Activated naive CD8-positive, alpha-beta T cell treated with anti-CD3 and anti-CD28 coated beads, Interleukin-2, amount 50 U/mL, for 24 hours (primary cell): ENCODE data around the gene SPSB1.

ENCODE experiments used
- ATAC-seq: fragments of 150-1000 bp; cut with Tn5 transposase; one replicate; pipeline ENCODE4 v1.10.0; 2021
- DNase-seq: peaks from one replicate; pipeline ENCODE4 v3.0.0; 2021
- H3K27ac Mint-ChIP-seq: one replicate; pipeline ENCODE4 v1.8.0; 2021; ENCODE audit warnings: mild to moderate bottlenecking, mixed read lengths
- H3K27me3 Mint-ChIP-seq: one replicate; pipeline ENCODE4 v1.8.0; 2021; ENCODE audit warnings: mixed read lengths
- H3K36me3 Mint-ChIP-seq: one replicate; pipeline ENCODE4 v1.8.0; 2021; ENCODE audit warnings: low read depth, mixed read lengths
- H3K4me1 Mint-ChIP-seq: one replicate; pipeline ENCODE4 v1.8.0; 2021; ENCODE audit warnings: mixed read lengths
- H3K4me3 Mint-ChIP-seq: one replicate; pipeline ENCODE4 v1.8.0; 2021; ENCODE audit warnings: mild to moderate bottlenecking, moderate library complexity, mixed read lengths
- H3K9me3 Mint-ChIP-seq: one replicate; pipeline ENCODE4 v1.8.0; 2021; ENCODE audit warnings: mixed read lengths

The SPSB1 gene

DNA sequence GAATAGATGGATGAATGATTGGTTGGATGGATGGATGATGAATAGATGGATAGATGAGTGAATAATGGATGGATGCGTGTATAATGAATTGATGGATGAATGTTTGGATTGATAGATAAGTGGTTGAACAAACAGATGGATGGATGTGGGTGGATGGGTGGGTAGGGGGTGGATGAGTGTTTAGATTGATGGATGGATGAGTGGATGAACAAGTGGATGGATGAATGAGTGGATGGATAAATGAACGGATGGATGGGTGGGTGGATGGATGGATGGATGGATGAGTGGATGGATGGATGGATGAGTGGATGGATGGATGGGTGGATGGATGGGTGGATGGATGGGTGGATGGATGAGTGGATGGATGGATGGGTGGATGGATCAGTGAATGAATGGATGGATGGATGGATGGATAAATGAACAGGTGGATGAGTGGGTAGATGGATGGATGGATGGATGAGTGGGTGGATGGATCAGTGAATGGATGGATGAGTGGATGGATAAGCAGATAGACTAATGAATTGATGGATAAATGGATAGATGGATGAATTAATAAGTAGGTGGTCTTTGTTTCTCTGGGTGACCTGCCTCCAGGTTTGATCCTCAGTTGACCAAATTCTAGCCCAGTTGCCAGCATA is 64.3 kb downstream of the SPSB1 start:
- ATAC-seq (no peak), DNase-seq (no peak)
- Mint-ChIP-seq H3K27me3 (no peaks in the 10 kb centered on the region), H3K4me3 (no peak overlapping the region), H3K4me1 (no peaks in the 10 kb centered on the region), H3K9me3 (no peaks in the 10 kb centered on the region), H3K36me3 (no peaks in the 10 kb centered on the region), H3K27ac (no peak overlapping the region)

DNA sequence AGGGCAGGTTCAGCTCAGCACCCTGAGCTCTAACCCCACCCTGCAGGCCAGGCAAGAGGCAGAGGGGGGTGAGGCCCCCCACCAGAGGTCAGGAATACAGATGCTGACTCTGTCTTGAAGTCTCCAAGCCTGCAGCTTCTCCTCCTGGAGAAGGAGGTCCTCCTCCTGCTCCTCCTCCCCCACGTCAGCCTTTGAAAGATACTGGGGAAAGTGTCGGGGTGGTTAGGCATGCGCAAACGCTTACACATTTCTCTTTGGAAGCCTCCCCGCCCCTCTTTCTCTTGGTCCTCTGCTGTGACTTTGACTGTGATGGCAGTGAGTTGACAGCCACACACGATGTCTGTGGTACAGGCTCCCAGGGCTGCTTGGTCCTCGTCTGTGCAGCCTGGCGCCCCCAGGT is 65.3 kb downstream of the SPSB1 start:
- ATAC-seq (no peak), DNase-seq (no peak)
- Mint-ChIP-seq H3K27me3 (no peaks in the 10 kb centered on the region), H3K4me3 (no peak overlapping the region), H3K4me1 (no peaks in the 10 kb centered on the region), H3K27ac (no peak overlapping the region), H3K36me3 (no peaks in the 10 kb centered on the region), H3K9me3 (no peaks in the 10 kb centered on the region)

DNA sequence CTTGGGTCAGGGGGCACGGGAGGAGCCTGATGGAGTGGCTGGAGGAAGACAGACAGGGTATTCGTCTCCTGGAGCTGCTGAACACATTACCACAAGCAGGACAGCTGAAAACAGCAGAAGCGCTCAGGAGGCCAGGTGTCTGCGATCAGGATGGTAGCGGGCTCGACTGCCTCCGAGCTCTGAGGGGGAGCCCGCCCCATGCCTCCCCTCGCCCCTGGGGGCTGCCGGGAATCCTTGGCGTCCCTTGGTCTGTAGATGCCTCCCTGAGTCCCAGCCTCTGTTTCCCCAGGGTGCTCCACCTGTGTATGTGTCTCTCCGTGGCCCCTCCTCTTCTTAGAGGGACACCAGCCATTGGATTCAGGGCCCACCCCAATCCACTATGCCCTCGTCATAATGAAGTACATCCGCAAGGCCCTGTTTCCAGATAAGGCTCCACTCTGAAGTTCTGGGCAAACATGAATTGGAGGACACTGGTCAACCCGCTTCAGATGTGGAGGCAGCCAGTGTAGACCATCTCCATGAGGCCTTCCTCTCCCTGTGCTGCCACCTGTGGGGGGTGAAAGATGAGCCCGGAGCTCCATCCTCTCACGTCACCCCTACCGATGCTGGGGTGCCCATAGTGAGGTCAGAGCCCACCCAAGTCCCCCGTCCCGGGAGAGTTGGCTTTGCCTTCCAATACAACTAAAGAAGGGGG is 67.8 kb downstream of the SPSB1 start:
- no peak overlapping the region for H3K4me3 Mint-ChIP-seq
- no peak overlapping the region for H3K27ac Mint-ChIP-seq
- no peaks in the 10 kb centered on the region for H3K27me3 Mint-ChIP-seq
- H3K9me3 Mint-ChIP-seq = no peaks in the 10 kb centered on the region
- no peaks in the 10 kb centered on the region for H3K4me1 Mint-ChIP-seq
- no peaks in the 10 kb centered on the region for H3K36me3 Mint-ChIP-seq
- DNase-seq (no peak), ATAC-seq (no peak)

DNA sequence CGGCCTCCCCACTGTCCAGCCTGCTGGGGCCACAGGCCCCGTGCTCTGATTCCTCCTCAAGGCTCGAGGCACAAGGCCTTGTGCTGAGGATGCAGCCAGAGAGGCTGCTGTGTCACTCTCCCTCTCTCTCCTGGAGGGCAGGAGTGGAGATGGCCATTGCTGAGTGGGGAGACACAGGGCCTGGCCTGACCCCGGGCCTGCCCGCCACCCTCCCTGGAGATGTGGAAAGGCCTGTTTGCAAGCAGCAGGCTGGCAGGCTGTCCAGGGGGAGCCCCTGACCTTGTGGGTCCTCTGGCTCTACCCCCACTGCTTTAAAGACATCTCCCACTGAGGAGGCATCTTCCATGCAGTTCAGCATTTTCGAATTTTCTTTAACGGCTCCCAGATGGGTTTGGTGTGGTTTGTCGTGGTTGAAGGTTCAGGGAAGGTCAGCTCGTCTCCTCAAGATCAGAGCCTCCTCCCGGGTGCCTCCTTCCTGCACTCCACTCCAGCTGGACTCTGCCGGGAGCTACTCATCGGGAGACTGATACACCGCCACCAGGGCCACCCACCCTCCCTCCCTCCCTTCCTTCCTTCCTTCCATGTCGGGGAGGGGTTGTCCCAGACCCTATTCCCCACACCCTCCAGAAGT is 69.1 kb downstream of the SPSB1 start:
- H3K4me1 Mint-ChIP-seq = no peaks in the 10 kb centered on the region
- no peaks in the 10 kb centered on the region for H3K9me3 Mint-ChIP-seq
- no peaks in the 10 kb centered on the region for H3K36me3 Mint-ChIP-seq
- no peak overlapping the region for H3K27ac Mint-ChIP-seq
- DNase-seq = no peak
- H3K27me3 Mint-ChIP-seq = no peaks in the 10 kb centered on the region
- no peak overlapping the region for H3K4me3 Mint-ChIP-seq
- no peak for ATAC-seq

DNA sequence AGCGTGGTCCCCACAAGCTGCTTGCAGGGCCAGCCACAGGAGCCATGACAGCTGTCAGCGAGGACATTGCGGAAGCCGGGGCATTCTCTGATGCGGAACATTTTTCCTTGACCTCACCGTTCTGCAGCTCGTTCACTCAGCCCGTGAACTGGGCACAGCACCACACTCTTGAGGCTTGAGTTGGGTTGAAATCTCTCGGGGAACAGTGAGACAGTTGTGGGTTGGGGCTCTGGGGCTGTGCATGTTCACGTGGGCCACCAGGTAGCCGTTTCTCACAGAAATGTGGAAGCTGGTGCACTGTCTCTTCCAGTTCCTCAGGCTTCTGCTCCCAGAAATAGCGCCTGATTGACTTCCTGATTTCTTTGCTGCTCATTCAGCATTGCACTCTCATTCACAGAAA is 69.8 kb downstream of the SPSB1 start:
- no peaks in the 10 kb centered on the region for H3K4me1 Mint-ChIP-seq
- no peak for DNase-seq
- H3K36me3 Mint-ChIP-seq = no peaks in the 10 kb centered on the region
- no peak overlapping the region for H3K4me3 Mint-ChIP-seq
- H3K9me3 Mint-ChIP-seq = no peaks in the 10 kb centered on the region
- ATAC-seq = no peak
- no peak overlapping the region for H3K27ac Mint-ChIP-seq
- no peaks in the 10 kb centered on the region for H3K27me3 Mint-ChIP-seq

DNA sequence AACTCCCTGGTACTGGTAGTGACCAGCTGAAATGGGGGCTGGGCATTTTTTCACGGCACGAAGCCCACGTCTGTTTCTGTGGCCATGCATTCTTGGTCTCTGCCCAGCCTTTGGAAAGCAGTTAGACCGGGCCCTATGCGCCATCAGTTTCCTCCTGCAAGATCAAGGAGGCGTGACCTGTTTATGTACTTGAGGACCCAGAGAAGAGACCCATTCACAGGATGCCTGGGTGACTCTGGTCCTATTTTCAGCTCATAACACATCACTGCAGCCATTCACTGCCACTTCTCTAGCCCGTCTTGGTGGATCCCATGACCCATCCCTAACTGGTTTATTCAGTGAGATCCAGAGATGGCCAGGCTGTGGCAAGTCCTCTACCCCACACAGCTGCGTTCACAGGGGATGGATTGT is 70.4 kb downstream of the SPSB1 start:
- Mint-ChIP-seq H3K36me3 (no peaks in the 10 kb centered on the region), H3K27ac (no peak overlapping the region), H3K4me3 (no peak overlapping the region)

DNA sequence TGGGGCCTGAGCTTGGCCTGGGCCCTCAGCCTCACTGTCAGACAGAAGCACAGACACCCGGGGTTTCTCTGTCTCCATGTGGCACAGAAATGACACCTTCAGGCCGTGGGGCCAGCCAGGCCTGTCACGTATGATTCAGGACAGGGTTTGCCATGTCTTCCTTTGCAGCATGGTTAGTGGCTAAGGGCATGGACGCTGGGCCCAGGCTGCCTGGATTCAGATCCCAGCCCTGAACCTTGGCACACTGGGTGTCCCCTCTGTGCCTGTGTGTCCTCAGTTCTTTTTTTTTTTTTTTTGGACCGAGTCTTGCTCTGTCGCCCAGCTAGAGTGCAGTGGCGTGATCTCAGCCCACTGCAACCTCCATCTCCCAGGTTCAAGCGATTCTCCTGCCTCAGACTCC is 73.6 kb downstream of the SPSB1 start:
- no peaks in the 10 kb centered on the region for H3K9me3 Mint-ChIP-seq
- no peak overlapping the region for H3K4me3 Mint-ChIP-seq
- ATAC-seq = no peak
- peaks cover 4% of the 10 kb centered on the region for H3K4me1 Mint-ChIP-seq
- H3K27ac Mint-ChIP-seq = no peak overlapping the region
- H3K36me3 Mint-ChIP-seq = no peaks in the 10 kb centered on the region
- no peaks in the 10 kb centered on the region for H3K27me3 Mint-ChIP-seq
- no peak for DNase-seq

More for the DNA sequence above, 70.4 kb downstream of the SPSB1 start:
- Mint-ChIP-seq H3K4me1 (no peaks in the 10 kb centered on the region), H3K27me3 (no peaks in the 10 kb centered on the region), H3K9me3 (no peaks in the 10 kb centered on the region)
- no peak for DNase-seq
- no peak for ATAC-seq

DNA sequence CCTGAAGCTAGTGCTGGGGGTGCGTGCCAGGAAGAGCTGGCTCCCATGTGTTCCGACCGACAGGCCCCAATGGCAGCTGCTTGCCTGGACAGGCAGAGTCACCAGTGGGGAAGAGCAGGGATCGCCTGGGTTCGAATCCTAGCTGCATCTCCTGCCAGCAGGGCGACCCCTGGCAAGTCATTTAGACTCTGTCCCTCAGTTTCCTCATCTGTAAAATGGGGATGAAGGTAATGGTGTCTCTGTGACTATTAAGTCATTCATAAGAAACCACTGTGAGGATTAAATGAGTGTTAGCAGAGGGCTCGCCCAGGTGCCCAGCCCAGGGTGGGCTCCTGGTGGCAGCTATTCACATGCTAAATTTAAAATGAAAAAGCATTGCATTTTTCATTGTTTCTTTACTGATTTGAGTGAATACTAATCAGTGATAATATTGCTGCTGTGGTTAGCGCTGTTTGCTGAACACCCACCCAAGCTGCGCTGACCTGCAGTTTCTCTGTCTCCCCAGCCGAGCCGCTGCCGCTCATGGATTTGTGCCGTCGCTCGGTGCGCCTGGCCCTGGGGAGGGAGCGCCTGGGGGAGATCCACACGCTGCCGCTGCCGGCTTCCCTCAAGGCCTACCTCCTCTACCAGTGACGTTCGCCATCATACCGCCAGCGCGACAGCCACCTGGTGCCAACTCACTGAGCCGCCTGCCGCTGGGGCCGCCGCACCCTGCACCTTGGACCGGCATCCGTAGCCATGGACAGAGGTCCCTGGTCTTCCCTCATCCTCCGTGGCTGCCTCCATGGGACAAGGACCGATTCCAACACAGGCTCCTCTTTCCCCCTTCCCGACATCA is 74.5 kb downstream of the SPSB1 start:
- DNase-seq = no peak
- H3K9me3 Mint-ChIP-seq = no peaks in the 10 kb centered on the region
- H3K4me1 Mint-ChIP-seq = peaks cover 4% of the 10 kb centered on the region
- no peak overlapping the region for H3K4me3 Mint-ChIP-seq
- H3K36me3 Mint-ChIP-seq = no peaks in the 10 kb centered on the region
- H3K27ac Mint-ChIP-seq = no peak overlapping the region
- no peaks in the 10 kb centered on the region for H3K27me3 Mint-ChIP-seq
- ATAC-seq = no peak

DNA sequence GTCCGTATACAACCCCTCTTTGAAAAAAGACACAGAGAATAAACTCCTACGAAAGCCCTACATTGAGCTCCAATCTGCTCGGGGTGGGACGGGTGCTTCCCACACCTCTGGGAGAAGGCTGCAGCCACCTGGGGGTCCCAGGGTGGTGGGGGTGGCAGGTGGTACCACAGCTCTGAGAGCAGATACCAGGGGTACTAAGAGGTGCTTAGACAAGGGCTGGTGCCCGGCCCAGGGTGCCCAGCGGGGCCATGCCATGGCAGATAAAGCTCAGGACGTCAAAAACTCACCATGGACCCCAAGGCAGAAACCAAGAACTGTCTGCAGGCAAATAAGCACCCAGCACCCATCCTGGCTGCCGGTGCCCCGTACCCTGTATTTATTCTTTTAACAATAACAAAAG is 75.1 kb downstream of the SPSB1 start:
- H3K4me3 Mint-ChIP-seq = no peak overlapping the region
- ATAC-seq (no peak), DNase-seq (no peak)
- H3K36me3 Mint-ChIP-seq = no peaks in the 10 kb centered on the region
- H3K4me1 Mint-ChIP-seq = peaks cover 4% of the 10 kb centered on the region
- H3K27ac Mint-ChIP-seq = no peak overlapping the region
- no peaks in the 10 kb centered on the region for H3K27me3 Mint-ChIP-seq
- H3K9me3 Mint-ChIP-seq = no peaks in the 10 kb centered on the region

DNA sequence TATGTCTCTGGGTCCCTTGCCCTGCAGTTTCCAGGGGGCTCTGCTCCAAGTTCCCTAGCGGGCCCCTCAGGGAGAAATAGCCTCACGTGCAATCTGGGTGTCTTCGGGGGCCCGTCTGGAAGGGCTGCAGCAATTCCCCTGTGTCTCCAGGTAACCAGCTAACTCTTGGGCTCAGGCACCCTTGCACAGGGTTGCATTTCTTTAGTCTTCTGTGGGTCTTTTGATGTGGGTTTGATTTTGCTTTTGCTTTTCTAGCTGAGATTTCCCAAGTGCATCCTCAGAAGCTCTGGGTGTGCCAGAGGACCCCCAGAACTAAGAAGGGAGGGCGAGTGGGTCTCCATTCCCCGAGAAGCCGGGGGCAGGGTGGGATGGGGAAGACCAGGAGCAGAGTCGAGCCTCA is 75.7 kb downstream of the SPSB1 start:
- H3K27me3 Mint-ChIP-seq = no peaks in the 10 kb centered on the region
- H3K27ac Mint-ChIP-seq = no peak overlapping the region
- no peak overlapping the region for H3K4me3 Mint-ChIP-seq
- no peaks in the 10 kb centered on the region for H3K9me3 Mint-ChIP-seq
- peaks cover 4% of the 10 kb centered on the region for H3K4me1 Mint-ChIP-seq
- no peak for ATAC-seq
- H3K36me3 Mint-ChIP-seq = no peaks in the 10 kb centered on the region
- no peak for DNase-seq

DNA sequence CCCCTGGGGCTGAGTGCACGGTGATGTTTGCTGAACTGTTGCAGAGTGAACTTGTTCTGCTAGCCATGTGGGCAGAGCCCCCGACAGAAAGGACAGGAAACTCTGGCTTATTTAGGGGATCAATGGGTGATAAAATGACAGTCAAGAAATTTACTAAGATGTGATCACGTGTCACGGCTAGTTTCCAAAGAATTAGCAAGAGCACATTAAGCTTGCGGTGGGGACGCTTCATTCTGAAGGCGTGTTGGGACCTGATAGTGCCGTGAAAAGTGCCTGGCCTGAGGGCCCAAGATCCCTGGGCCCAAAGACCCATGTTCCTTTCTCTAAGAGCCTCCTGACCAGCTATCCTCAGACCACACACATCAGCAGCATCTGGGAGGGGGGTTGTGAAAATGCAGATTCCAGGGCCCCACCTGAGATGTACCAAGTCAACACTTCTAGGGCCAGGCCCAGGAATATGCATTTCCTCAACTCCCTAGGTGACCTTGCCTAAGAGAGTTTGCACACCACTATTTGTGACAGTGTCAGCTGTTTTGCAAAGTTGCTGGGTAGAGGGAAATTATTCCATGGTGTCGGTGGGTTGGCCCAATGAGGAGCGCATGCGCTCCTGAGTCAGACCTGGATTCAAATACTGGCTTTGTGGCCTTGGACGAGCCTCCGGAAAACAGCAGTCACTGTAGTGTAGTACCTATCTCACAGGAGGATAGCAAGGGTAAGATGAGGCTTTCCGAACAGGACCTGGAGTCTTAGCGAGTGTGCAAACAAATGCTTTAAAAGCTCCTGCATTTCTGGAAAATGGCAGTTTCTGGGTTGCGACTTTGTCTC is 77.5 kb downstream of the SPSB1 start:
- Mint-ChIP-seq H3K4me3 (no peak overlapping the region), H3K27ac (no peak overlapping the region), H3K9me3 (no peaks in the 10 kb centered on the region), H3K27me3 (no peaks in the 10 kb centered on the region), H3K4me1 (peaks cover 4% of the 10 kb centered on the region), H3K36me3 (no peaks in the 10 kb centered on the region)
- DNase-seq (no peak), ATAC-seq (no peak)

DNA sequence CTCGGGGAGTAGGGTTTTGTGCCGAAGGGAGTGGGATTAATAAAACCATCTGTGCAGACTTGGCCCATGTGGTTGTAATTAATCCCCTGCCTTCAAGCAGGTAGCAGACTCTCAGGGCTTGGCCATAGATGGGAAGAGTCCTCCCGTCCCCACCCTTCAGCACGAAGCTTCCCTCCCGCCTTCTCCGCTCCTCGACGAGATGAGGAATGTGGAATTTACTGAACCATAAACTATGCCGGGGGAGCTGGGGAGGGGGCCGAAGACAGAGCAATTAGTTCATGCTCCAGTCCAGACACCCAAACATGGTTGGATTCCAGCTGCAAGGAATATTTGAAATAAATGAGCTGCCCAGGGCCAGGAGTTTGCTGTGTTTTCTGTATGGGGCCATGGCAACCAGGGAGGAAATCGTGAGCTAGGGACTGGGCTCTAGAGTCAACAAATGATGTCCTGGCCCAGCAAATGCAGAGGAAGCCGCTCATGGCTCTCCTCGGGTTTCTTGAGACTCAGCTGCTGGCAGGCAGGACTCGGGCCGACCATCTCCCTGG is 78.8 kb downstream of the SPSB1 start:
- no peak overlapping the region for H3K4me3 Mint-ChIP-seq
- H3K4me1 Mint-ChIP-seq = peaks cover 4% of the 10 kb centered on the region
- DNase-seq (no peak), ATAC-seq (no peak)
- no peaks in the 10 kb centered on the region for H3K36me3 Mint-ChIP-seq
- no peak overlapping the region for H3K27ac Mint-ChIP-seq
- no peaks in the 10 kb centered on the region for H3K9me3 Mint-ChIP-seq
- H3K27me3 Mint-ChIP-seq = no peaks in the 10 kb centered on the region

DNA sequence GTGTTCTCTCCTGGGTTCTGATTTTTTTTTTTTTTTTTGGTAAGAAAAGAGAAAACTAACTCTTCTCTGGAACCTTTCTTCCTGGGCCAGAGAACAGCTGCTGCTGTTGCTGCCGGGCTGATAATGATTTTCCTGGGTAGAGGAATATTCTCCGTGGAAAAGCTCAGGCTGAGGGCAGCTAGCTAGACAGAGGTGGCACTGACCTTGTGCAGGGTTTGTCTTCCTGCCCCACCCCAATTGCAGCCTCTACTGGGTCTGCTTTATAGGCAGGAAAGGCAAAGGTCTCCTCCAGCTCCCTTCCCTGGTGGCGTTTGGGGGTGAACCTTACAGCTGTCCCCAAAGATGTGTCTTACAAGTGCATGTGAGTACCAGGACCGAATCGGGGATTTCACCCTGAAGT is 79.3 kb downstream of the SPSB1 start:
- ATAC-seq (no peak), DNase-seq (no peak)
- Mint-ChIP-seq H3K9me3 (no peaks in the 10 kb centered on the region), H3K27ac (no peak overlapping the region), H3K36me3 (no peaks in the 10 kb centered on the region), H3K4me3 (no peak overlapping the region), H3K27me3 (no peaks in the 10 kb centered on the region), H3K4me1 (peaks cover 4% of the 10 kb centered on the region)

DNA sequence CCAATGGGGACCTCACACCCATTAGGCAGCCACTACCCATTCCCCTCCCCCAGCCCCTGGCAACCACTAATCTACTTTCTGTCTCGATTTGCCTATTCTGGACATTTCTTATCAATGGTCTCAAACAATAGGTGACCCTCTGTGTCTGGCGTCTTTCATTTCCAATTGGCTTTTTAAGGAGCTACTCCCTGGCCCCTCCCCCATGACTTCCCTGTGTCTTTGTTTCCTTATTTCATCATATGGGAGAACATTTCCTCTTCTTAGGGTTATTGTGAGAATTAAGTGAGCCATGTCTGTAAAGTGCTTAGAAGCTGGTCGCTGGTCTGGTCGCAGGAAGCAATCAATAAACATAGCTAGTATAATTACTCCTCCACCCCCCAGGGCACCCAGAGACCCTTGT is 80.9 kb downstream of the SPSB1 start:
- H3K27me3 Mint-ChIP-seq = no peaks in the 10 kb centered on the region
- H3K4me1 Mint-ChIP-seq = no peaks in the 10 kb centered on the region
- no peaks in the 10 kb centered on the region for H3K36me3 Mint-ChIP-seq
- no peak overlapping the region for H3K4me3 Mint-ChIP-seq
- no peak for ATAC-seq
- no peak overlapping the region for H3K27ac Mint-ChIP-seq
- no peak for DNase-seq
- H3K9me3 Mint-ChIP-seq = no peaks in the 10 kb centered on the region
